Measurements from ENCODE around the gene PRKCA. TPM values are rescaled to one million over a fixed set of nuclear protein-coding genes. Genes with fewer than 3 reads are reported as not detected.

The PRKCA gene
- total RNA-seq, 1 experiment from 2014 or later = 20.7 TPM

GRCh38 chr17:66643815-66644710 lies 341.6 kb downstream of the PRKCA start:
- Mint-ChIP-seq H3K4me1 (ENCODE audit: insufficient read depth, unreplicated experiment) (no peaks in the 10 kb centered on the region), H3K4me3 (ENCODE audit: unreplicated experiment) (no peak overlapping the region), H3K27ac (ENCODE audit: low read depth, unreplicated experiment) (no peak overlapping the region), H3K36me3 (ENCODE audit: insufficient read depth, unreplicated experiment) (no peaks in the 10 kb centered on the region), H3K27me3 (ENCODE audit: insufficient read depth, unreplicated experiment) (no peaks in the 10 kb centered on the region), H3K9me3 (ENCODE audit: unreplicated experiment) (no peaks in the 10 kb centered on the region)
- POLR2A ChIA-PET = interaction anchor here (0.8 to 1.2 kb wide), 2 partner anchors 11 to 19 kb away, joined by 3 read pairs; no protein-coding TSS in a partner anchor
- no peak for TF ChIP-seq CTCF (IDR thresholded peaks at IDR 0.05; ENCODE audit: unreplicated experiment)
- intact Hi-C loops (cut with micrococcal nuclease) = no loop called here
- DNase-seq (ENCODE audit: unreplicated experiment) = no peak
- CTCF ChIA-PET = no interaction called here
- BruUV-seq (replicated peaks) = no TSS peak

- Mint-ChIP-seq H3K27me3 (ENCODE audit: insufficient read depth, unreplicated experiment) (no peaks in the 10 kb centered on the region), H3K36me3 (ENCODE audit: insufficient read depth, unreplicated experiment) (no peaks in the 10 kb centered on the region), H3K9me3 (ENCODE audit: unreplicated experiment) (no peaks in the 10 kb centered on the region), H3K4me1 (ENCODE audit: insufficient read depth, unreplicated experiment) (no peaks in the 10 kb centered on the region), H3K27ac (ENCODE audit: low read depth, unreplicated experiment) (no peak overlapping the region), H3K4me3 (ENCODE audit: unreplicated experiment) (no peak overlapping the region)
- POLR2A ChIA-PET = interaction anchor here (0.8 to 1.2 kb wide), 2 partner anchors 12 to 18 kb away, joined by 3 read pairs; no protein-coding TSS in a partner anchor
- BruUV-seq (replicated peaks) = no TSS peak
- CTCF ChIA-PET = interaction anchor here (0.5 to 0.6 kb wide), 2 partner anchors 78 to 187 kb away, joined by 3 read pairs; no protein-coding TSS in a partner anchor
- intact Hi-C loops (cut with micrococcal nuclease) = no loop called here
- no peak for DNase-seq (ENCODE audit: unreplicated experiment)
- no peak for TF ChIP-seq CTCF (IDR thresholded peaks at IDR 0.05; ENCODE audit: unreplicated experiment)
These were observed 342.8 kb downstream of the PRKCA start for GRCh38 chr17:66645259-66645658.

GRCh38 chr17:66647391-66647983 lies 345.1 kb downstream of the PRKCA start:
- no peak for TF ChIP-seq CTCF (IDR thresholded peaks at IDR 0.05; ENCODE audit: unreplicated experiment)
- POLR2A ChIA-PET = interaction anchor here (0.6 kb wide), 1 partner anchor 183 kb away, joined by 3 read pairs; no protein-coding TSS in a partner anchor
- H3K36me3 Mint-ChIP-seq (ENCODE audit: insufficient read depth, unreplicated experiment) = no peaks in the 10 kb centered on the region
- H3K27me3 Mint-ChIP-seq (ENCODE audit: insufficient read depth, unreplicated experiment) = no peaks in the 10 kb centered on the region
- CTCF ChIA-PET = no interaction called here
- no peak for DNase-seq (ENCODE audit: unreplicated experiment)
- peaks cover under 1% of the 10 kb centered on the region for H3K4me1 Mint-ChIP-seq (ENCODE audit: insufficient read depth, unreplicated experiment)
- H3K4me3 Mint-ChIP-seq (ENCODE audit: unreplicated experiment) = no peak overlapping the region
- H3K27ac Mint-ChIP-seq (ENCODE audit: low read depth, unreplicated experiment) = no peak overlapping the region
- intact Hi-C loops (cut with micrococcal nuclease) = no loop called here
- H3K9me3 Mint-ChIP-seq (ENCODE audit: unreplicated experiment) = no peaks in the 10 kb centered on the region
- no TSS peak for BruUV-seq (replicated peaks)

DNA sequence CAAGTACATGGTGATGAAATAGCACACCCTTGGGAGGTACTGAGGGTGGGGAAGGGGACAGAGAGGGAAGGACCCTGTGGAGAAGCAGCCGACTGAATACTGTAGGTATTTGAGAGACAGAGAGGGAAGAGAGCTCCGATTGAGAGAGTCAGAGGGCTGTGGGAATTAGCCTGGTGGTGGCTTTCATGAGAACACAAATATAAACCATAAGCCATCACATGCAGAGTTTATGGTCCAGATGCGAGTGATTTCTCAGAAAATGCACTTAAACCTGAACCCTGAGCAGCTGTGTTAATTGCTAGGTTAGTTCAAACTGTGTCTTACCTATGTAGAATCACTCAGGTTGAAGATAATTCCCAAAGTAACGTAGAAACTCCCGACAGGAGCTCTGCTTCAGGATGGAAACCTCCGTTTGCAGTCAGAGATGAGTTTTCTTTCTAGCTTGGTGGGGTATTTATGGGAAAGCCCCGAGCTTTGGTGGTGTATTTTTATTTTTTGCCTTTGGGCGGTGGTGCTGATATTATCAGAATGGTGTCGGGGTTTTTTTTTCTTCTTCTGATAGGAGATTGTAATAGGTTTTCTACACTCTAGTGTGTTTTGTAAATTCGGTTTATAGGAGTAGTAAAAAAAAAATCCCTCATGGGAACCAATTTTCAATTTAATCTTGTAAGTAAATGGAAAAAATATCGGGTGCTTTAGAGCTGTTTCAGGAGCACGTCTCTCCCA lies 347.6 kb downstream of the PRKCA start:
- Mint-ChIP-seq H3K4me1 (ENCODE audit: insufficient read depth, unreplicated experiment) (peaks cover 18% of the 10 kb centered on the region), H3K27me3 (ENCODE audit: insufficient read depth, unreplicated experiment) (no peaks in the 10 kb centered on the region), H3K9me3 (ENCODE audit: unreplicated experiment) (no peaks in the 10 kb centered on the region), H3K36me3 (ENCODE audit: insufficient read depth, unreplicated experiment) (peaks cover 7% of the 10 kb centered on the region), H3K4me3 (ENCODE audit: unreplicated experiment) (no peak overlapping the region), H3K27ac (ENCODE audit: low read depth, unreplicated experiment) (no peak overlapping the region)
- intact Hi-C loops (cut with micrococcal nuclease) = no loop called here
- no TSS peak for BruUV-seq (replicated peaks)
- ChIA-PET POLR2A (interaction anchor here (1.4 kb wide), 1 partner anchor 10 kb away, joined by 4 read pairs; no protein-coding TSS in a partner anchor), CTCF (interaction anchor here (0.6 to 1.0 kb wide), 3 partner anchors 14 to 764 kb away, joined by 3 read pairs; no protein-coding TSS in a partner anchor)
- no peak for DNase-seq (ENCODE audit: unreplicated experiment)
- TF ChIP-seq CTCF (IDR thresholded peaks at IDR 0.05; ENCODE audit: unreplicated experiment) = no peak

Measured in MCF 10A (cell line).